Stimulated activated effector memory CD8-positive, alpha-beta T cell treated with anti-CD3 and anti-CD28 coated beads, Interleukin-12 subunit alpha, Interleukin-12 subunit beta, amount 100 ng/mL, for 72 hours (primary cell): Measurements from ENCODE around the gene DBH.

ENCODE experiments used
- ATAC-seq: fragments of 150-1000 bp; cut with Tn5 transposase; 2 replicates; pipeline ENCODE4 v1.10.0; 2021
- DNase-seq, 2 donors: peaks; one replicate each; pipeline ENCODE4 v3.0.0; 2021 to 2022; ENCODE audit warnings: low spot score in 2 of 2
- H3K27ac Mint-ChIP-seq: one replicate; pipeline ENCODE4 v1.8.0; 2022; ENCODE audit warnings: mild to moderate bottlenecking, mixed read lengths
- H3K36me3 Mint-ChIP-seq: one replicate; pipeline ENCODE4 v1.8.0; 2022; ENCODE audit warnings: mild to moderate bottlenecking, mixed read lengths
- H3K4me1 Mint-ChIP-seq: one replicate; pipeline ENCODE4 v1.8.0; 2022; ENCODE audit warnings: mixed read lengths
- H3K4me3 Mint-ChIP-seq: one replicate; pipeline ENCODE4 v1.8.0; 2022; ENCODE audit warnings: mild to moderate bottlenecking, mixed read lengths
- H3K9me3 Mint-ChIP-seq: one replicate; pipeline ENCODE4 v1.8.0; 2022; ENCODE audit warnings: mixed read lengths

Gene DBH

DNA sequence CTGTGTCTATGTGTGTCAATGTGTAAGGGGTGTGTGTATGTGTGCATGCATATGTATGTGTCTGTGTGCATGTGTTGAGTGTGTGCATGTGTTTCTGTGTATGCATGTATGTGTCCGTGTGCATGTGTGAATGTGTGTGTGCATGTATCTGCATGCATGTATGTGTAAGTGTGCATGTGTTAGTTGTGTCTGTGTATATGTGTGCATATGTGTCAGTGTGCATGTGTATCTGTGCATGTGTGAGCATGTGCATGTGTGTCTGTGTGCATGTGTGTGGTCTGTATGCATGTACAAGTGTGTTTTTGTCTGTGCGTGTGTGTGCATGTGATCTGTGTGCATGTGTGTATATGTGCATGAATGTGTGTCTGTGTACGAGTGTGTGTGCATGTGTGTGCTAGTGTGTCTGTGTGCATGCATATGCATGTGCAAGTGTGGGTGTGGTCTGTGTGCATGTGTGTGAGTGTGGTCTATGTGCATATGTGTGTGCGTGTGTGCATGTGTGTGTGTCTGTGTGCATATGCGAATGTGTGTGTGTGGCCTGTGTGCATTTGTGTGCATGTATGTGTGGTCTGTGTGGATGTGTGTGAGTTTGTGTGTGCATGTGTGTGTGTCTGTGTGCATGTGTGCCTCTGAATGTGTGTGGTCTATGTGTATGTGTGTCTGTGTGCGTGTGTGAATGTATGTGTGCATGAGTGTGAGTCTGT lies 36.5 kb upstream of the DBH start:
- ATAC-seq: no peak
- Mint-ChIP-seq H3K9me3 (peaks cover 14% of the 10 kb centered on the region), H3K36me3 (no peaks in the 10 kb centered on the region), H3K27ac (no peak overlapping the region), H3K4me1 (peaks cover 2% of the 10 kb centered on the region), H3K4me3 (no peak overlapping the region)
- no peak for DNase-seq

DNA sequence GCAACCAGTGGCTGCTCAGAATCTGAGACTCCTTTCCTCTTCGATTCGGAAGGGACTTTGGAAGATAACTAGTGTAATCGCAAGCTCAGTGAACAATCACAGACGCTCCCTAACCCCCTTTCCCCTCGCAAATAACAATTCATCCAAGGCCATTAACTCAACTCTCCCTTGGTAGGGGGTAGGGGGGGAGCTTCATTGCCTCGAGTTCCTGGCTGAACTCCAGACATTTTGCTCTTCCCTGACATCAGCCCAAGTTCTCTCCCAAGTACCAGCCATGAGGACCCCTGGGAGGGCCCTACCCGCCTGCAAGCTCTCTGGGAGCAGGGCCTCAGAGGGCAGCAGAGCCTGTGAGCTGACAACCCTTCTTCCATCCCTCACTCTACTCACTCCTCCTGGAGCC lies 35.4 kb upstream of the DBH start:
- Mint-ChIP-seq H3K27ac (no peak overlapping the region), H3K36me3 (no peaks in the 10 kb centered on the region), H3K9me3 (peaks cover 14% of the 10 kb centered on the region), H3K4me1 (peaks cover 6% of the 10 kb centered on the region), H3K4me3 (no peak overlapping the region)
- ATAC-seq: no peak
- DNase-seq: no peak

DNA sequence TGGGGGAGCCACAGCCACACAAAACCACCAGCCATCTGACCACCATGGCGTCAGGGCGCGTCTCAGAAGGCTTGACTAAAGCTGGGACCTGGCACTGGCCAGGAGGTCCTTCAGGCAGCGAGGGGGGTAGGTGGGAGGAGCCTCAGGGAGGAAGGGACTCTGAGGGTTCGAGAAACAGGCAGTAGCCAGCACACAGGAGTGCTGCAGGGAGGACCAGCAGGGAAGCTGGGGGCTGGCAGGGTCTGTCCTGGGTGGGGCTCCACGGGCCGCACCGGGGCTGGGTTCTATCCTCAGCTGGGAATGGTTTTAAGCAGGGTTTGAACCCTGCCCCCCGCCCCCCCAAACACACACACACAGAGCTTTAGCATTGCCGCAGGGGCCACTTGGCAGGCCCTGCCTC lies 34.4 kb upstream of the DBH start:
- DNase-seq (no peak), ATAC-seq (no peak)
- Mint-ChIP-seq H3K4me3 (no peak overlapping the region), H3K9me3 (peaks cover 14% of the 10 kb centered on the region), H3K27ac (no peak overlapping the region), H3K36me3 (no peaks in the 10 kb centered on the region), H3K4me1 (peaks cover 6% of the 10 kb centered on the region)

DNA sequence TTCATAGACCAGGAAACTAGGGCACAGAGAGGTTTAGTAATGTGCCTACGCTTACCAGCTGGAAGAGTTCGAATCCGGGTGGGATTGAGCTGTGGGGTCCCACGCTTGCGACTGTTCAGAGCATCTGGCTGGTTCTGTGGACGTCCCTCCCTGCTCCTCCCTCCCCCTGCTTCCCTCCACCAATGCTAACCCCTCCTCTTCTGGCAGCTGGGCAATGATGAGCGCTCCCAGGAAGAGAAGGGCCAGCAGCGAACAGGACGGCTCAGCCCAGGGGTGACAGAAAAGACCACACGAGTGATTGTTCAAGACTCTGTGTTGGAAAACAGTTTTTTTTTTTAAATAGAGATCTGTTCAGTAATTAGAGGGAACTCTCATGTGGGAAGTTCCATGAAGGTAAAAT lies 33.9 kb upstream of the DBH start:
- Mint-ChIP-seq H3K36me3 (no peaks in the 10 kb centered on the region), H3K4me3 (no peak overlapping the region), H3K27ac (no peak overlapping the region), H3K4me1 (peaks cover 6% of the 10 kb centered on the region), H3K9me3 (peaks cover 9% of the 10 kb centered on the region)
- ATAC-seq (no peak), DNase-seq (no peak)

DNA sequence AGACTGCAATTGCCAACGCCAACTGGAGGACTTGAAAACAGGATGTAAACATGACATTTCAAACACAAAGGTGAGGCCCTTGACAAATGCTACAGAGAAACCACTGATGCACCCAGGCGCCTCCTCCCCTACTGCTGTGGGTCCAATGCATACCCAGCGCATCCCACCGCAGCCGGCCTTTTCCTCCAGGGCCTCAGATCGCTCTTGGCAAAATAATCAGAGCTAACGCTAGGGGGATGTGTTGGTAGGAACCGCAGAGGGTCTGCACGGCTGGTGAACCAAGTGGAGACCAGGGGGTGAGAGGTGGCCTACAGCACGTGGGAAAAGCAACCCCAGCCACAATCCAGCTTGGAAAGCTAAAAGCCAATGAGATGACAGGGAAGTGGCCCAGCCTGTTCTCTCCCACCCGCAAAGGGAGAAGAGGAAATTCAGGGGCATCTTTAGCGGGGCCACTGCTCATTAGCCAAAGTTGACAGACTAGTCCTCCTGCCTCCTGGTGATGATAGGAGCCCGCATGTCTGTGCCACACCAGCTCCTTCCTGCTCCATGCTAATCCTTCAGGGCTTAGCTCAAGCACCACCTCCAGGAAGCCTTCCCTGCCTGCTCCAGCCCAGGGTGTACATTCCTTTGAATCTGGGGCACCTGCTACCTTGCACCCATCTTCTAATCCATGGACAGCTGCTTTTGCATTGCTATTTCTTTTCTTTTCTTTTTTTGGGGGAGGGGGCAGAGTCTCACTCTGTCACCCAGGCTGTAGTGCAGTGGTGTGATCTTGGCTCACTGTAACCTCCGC lies 32.8 kb upstream of the DBH start:
- Mint-ChIP-seq H3K27ac (no peak overlapping the region), H3K4me1 (peaks cover 6% of the 10 kb centered on the region), H3K36me3 (no peaks in the 10 kb centered on the region), H3K9me3 (no peaks in the 10 kb centered on the region), H3K4me3 (no peak overlapping the region)
- ATAC-seq (no peak), DNase-seq (no peak)

DNA sequence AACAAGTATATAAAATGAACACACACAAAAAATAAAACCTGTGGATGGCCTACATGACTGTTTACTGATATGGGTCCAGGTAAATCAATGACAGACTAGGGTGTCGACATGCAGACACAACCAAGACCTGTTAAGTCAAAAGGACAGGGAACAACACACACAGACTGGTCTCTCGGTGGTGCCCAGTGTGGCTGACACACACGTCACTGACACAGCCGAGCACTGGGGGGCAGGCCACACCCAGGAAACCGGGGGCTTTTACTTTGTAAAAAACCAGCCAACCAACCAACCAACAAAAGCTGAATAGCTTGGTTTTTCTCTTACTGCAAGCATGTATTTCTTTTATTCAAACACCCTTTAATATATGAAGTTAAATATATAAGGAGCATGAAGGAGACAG lies 31.9 kb upstream of the DBH start:
- no peaks in the 10 kb centered on the region for H3K36me3 Mint-ChIP-seq
- H3K27ac Mint-ChIP-seq: no peak overlapping the region
- DNase-seq (no peak), ATAC-seq (peak; percentile 61)
- no peaks in the 10 kb centered on the region for H3K9me3 Mint-ChIP-seq
- H3K4me1 Mint-ChIP-seq: peaks cover 6% of the 10 kb centered on the region
- H3K4me3 Mint-ChIP-seq: no peak overlapping the region

DNA sequence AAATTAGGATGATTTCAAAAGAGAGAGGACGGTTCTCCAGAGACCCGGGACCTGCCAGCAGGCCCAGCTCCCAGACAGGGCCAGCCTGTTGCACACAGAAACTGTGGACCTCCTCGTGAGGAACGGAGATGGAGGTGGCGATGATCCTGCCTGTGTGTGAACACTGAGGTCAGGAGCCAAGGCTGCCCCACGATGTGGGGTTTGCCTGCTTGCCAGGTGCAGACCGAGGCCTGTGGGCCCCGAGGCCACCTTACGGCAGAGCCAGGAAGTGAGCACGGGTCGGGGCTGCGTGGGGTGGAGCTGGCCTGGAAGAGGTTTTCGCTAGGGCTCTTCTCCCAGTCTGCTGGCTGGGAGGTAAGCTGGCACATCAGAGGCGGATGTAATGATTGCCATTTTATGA lies 31.3 kb upstream of the DBH start:
- ATAC-seq: no peak
- no peak overlapping the region for H3K27ac Mint-ChIP-seq
- no peak overlapping the region for H3K4me3 Mint-ChIP-seq
- H3K36me3 Mint-ChIP-seq: no peaks in the 10 kb centered on the region
- H3K4me1 Mint-ChIP-seq: peaks cover 6% of the 10 kb centered on the region
- no peaks in the 10 kb centered on the region for H3K9me3 Mint-ChIP-seq
- DNase-seq: no peak

DNA sequence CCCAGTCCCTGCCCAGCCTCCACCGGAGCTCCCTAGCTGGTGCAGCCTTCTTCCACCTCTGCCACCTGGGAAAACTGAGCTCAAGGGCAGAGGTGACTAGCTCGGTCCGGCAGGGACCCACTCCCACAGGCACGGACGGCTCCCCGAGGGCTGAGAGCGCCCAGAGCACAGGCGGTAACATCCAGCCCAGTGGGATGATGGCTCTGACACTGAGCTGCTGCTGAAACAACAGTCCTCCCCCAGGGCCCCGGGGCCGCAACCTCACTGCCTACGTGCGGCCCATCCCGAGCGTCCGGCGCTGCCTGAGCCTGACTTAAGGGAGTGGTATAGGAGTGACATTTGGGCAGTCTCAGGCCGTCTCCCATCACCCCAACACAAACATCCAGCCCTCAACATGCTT lies 30.7 kb upstream of the DBH start:
- H3K4me1 Mint-ChIP-seq: peaks cover 6% of the 10 kb centered on the region
- no peak overlapping the region for H3K27ac Mint-ChIP-seq

DNA sequence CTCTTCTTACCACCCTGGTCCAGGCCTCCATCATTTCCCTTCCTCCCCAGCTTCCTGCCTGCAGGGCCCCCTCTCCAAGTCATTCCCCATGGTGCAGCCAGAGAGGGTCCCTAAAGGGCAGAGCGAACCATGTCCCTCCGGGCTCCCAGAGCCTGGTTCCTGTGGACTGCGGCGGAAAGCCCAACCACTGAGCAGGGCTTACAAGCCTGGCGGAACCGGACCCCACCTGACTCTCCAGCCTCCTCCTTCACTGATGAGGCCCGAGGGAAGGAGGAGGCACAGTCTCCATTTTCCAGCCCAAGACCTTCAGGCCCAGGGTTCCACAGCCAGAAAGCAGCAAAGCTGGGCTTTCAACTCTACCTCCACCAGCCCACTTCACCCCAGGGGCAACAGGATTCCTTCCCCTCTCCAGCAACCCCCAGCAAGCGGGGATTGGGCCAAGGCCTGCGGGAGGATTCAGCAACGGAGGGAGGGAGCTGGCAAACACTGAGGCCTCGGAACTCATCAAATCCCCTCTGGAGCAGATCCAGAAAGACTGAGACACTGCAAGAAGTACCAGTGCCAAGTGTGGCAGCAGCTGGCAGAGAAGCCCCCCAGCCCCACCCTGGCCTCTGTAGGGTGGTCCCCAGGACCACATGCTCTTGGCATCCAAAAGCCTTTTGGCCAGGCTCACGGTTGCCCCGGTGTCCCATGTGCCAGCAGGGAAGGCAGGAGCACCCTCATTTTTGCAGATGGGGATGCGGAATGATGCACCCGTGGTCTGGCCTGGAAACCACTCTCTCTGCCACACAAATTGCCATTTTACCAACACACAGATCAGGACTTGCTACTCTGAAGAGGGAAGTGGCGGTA lies 30.1 kb upstream of the DBH start:
- Mint-ChIP-seq H3K4me1 (peaks cover 6% of the 10 kb centered on the region), H3K9me3 (no peaks in the 10 kb centered on the region), H3K27ac (no peak overlapping the region), H3K4me3 (no peak overlapping the region), H3K36me3 (no peaks in the 10 kb centered on the region)
- no peak for ATAC-seq
- no peak for DNase-seq

More for the DNA sequence above, 30.7 kb upstream of the DBH start:
- Mint-ChIP-seq H3K9me3 (no peaks in the 10 kb centered on the region), H3K4me3 (no peak overlapping the region), H3K36me3 (no peaks in the 10 kb centered on the region)
- no peak for ATAC-seq
- no peak for DNase-seq

DNA sequence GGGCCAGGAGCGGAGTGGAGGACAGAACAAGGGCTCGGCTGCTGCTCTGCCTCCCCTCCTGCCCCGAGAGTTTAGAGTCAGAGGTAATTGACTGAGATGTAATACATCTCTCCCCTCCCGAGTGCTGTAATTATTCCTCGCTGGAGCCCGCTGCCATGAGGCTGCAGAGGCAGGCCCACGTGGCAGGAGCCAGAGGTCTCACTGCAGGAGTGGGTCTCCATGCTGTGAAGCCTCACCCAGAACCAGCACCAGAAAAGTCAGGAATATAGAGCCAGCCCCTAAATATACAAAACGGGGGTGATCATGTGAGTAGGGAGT lies 29.5 kb upstream of the DBH start:
- Mint-ChIP-seq H3K4me1 (peaks cover 6% of the 10 kb centered on the region), H3K27ac (no peak overlapping the region), H3K4me3 (no peak overlapping the region), H3K36me3 (no peaks in the 10 kb centered on the region), H3K9me3 (no peaks in the 10 kb centered on the region)
- ATAC-seq (no peak), DNase-seq (no peak)

DNA sequence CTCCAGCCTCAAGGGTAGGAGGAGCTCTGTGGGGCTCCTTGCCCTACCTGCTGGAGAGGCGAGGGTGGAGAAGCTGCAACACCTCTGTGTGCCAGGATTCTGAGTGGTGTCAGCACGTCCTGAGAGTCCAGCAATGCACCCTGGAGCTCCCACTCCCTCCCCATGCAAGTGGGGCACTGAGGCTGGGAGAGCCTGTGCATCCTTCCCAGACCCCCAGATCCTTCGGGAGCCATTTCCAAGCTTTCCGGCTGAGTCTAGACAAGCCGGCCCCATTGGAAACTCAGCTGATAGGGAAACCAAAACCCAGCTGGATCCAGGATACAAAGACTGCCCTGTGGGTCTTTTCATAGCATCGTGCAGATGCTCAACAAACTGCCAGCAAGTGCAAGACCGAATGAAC lies 28.8 kb upstream of the DBH start:
- no peak for DNase-seq
- Mint-ChIP-seq H3K27ac (no peak overlapping the region), H3K9me3 (no peaks in the 10 kb centered on the region), H3K36me3 (no peaks in the 10 kb centered on the region), H3K4me3 (no peak overlapping the region), H3K4me1 (peaks cover 6% of the 10 kb centered on the region)
- no peak for ATAC-seq

DNA sequence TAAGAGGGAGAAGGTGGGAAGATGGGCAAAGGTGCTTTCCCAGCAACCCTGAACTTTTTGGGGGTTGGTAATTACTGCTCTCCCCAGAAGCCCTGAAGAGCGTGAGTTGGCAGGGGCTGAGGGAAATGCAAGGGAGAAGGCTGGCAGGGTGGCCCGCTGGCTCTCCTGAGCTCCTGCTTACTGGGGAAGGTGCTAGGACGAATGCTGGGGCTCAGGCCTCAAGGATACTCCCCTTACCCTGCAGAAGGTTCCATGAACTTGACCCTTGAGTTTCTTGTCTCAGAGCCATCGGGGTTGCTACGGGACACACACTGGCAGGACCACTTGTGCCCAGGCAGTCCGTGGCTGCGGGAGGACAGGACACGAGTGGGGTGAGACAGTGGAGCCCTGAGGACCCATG lies 28.2 kb upstream of the DBH start:
- Mint-ChIP-seq H3K4me3 (no peak overlapping the region), H3K36me3 (no peaks in the 10 kb centered on the region), H3K9me3 (no peaks in the 10 kb centered on the region), H3K4me1 (peaks cover 6% of the 10 kb centered on the region), H3K27ac (no peak overlapping the region)
- ATAC-seq: no peak
- no peak for DNase-seq

DNA sequence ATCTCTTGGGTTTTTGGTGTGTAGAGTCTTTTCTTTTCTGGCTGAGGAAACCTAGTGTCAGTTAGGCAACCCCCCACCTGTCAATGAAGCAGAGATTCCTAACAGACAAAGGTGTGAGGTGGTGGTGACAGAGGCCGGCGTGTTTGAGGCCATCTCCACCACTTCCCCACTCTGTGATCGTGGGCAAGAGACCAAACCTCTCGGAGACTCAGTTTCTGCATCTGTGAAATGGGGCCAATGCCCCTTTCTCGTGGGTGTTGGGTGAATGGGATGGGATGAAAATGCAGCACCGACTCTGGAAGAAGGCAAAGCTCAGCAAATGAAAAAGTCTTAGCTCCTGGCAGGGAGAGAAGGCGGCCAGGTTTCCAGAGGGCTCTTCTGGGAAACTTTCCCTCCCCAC lies 27.8 kb upstream of the DBH start:
- ATAC-seq (no peak), DNase-seq (no peak)
- H3K4me1 Mint-ChIP-seq: peaks cover 6% of the 10 kb centered on the region
- no peak overlapping the region for H3K4me3 Mint-ChIP-seq
- no peaks in the 10 kb centered on the region for H3K9me3 Mint-ChIP-seq
- H3K36me3 Mint-ChIP-seq: peaks cover under 1% of the 10 kb centered on the region
- H3K27ac Mint-ChIP-seq: no peak overlapping the region

DNA sequence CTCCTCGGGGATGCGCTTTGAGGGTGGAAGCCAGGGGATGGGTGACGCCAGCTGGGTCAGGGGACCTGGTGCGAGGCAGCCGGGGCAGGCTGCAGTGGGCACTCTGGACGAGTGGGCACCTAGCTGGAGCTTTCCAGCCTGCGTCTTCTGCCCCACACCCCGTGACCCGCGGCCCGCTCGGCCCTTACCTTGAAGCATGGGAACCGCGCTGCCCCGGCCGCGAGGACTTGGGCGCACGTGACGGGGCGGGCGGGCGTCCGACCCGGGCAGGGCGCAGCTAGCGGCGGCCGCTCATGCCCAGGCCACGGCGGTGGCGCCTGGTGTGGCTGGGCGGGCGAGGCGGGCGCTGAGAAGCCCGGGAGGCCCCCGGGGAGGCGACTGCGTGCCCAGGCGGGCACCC lies 27.3 kb upstream of the DBH start:
- Mint-ChIP-seq H3K36me3 (peaks cover 6% of the 10 kb centered on the region), H3K4me3 (no peak overlapping the region), H3K27ac (no peak overlapping the region), H3K4me1 (peaks cover 6% of the 10 kb centered on the region), H3K9me3 (no peaks in the 10 kb centered on the region)
- DNase-seq (no peak), ATAC-seq (no peak)

DNA sequence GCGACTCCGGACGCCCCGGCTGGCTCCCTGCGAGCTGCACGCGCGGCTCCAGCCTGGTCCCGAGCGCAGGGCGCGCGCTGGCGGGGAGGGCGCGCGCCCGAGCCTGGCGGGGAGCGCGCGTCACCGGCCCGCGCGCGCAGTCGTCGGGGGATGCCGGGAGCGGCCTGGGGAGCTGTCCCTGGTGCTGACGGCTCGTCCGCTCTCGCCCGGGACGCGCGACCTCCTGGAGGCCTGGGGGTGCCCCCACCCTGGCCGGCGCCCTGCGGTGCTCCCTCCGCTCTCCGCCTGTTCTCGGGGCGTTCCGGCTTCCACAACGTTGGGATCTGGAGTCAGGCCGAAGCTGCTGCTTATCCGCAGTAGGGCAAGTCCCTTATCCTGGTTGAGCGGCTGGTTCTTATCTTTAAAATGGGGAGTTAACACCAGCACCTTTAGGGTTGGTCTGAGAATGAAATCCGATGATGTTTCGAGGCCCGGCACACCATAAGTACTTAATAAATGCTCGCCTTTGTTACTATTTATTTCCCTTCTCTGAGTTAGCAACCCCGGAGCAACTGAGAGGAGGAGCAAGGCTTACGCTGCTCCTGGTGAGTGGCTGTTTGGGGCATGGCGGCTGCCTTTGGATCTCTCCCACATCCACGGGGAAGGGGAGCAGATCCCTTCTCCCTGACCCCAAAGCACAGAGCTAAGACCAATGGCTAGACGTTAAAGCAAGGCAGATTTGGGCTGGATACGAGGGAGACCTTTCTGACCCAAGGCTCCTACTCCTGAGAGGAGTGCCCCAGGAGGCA lies 26.7 kb upstream of the DBH start, which contains the start of gene FAM163B:
FAM163B (minus strand) TSS at position 79 of the 788 bp plus-strand sequence. CDS start 29,166 bp downstream, outside the sequence.
- no peak within 1 kb of the TSS for H3K4me3 Mint-ChIP-seq
- DNase-seq: peak; percentile 21 to 52
- ATAC-seq: peak; percentile 42
- no peaks in the 10 kb centered on the region for H3K9me3 Mint-ChIP-seq
- peaks cover 6% of the 10 kb centered on the region for H3K36me3 Mint-ChIP-seq
- no peak within 1 kb of the TSS for H3K27ac Mint-ChIP-seq
- H3K4me1 Mint-ChIP-seq: peaks cover 6% of the 10 kb centered on the region
